Adrenal gland (tissue), 5 donors: ENCODE data around the gene CCDC61.

Source experiments
- CTCF ChIP-seq, 6 experiments: fragments of 450-650 bp in 4 of 6; fragments of 200-600 bp in 2 of 6; sonication (generic) in 1 of 6; IDR thresholded peaks; 1 replicate in 5 of 6; 2 replicates in 1 of 6; pipeline versions ENCODE4 v1.5.1 to v1.8.0; 2016 to 2021; ENCODE audit warnings: antibody characterized with exemption in 6 of 6, mild to moderate bottlenecking in 2 of 6, moderate library complexity in 1 of 6
- POLR2A ChIP-seq, 2 donors: fragments of 450-650 bp; IDR thresholded peaks; one replicate each; pipeline ENCODE4 v1.6.1; 2017; ENCODE audit warnings: antibody characterized with exemption in 2 of 2, mild to moderate bottlenecking in 2 of 2, moderate library complexity in 1 of 2
- donor health status: DM: no; HTN: no; CAD: no.

DNA sequence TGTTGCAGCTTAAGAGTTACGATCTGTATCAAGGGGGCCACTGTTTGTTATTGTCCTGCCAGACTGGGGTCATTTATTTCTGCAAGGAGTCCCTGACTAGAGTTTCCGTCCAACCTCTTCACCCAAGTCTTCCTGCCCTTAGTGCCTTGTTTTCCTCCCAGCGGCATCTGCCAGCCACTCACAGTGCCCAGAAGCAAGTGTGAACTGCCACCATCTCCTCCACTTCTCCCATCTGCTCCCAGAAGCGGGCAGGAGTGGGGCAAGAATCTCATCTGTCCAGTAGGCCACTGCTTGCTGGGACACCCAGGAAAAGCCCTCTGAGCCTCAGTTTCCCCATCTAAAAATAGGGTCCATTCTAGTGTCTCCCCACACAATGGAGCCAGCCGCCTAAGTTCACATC, 25.6 kb upstream of the CCDC61 start:
- no peak for TF ChIP-seq CTCF (IDR thresholded peaks at IDR 0.05)
- no peak for TF ChIP-seq POLR2A (IDR thresholded peaks at IDR 0.05)
